GM12873 (cell line): ENCODE data around the gene SCRN3.

ENCODE experiments used
- TF ChIP-seq, protein P1 (sequence below): IDR thresholded peaks from 2 replicates; pipeline ENCODE4 v1.5.1; 2012; ENCODE audit warnings: low read depth, mild to moderate bottlenecking, moderate library complexity, low read length, control low read depth; ENCODE audit not compliant: insufficient read depth; ENCODE audit errors: missing control alignments

The SCRN3 gene, protein sequence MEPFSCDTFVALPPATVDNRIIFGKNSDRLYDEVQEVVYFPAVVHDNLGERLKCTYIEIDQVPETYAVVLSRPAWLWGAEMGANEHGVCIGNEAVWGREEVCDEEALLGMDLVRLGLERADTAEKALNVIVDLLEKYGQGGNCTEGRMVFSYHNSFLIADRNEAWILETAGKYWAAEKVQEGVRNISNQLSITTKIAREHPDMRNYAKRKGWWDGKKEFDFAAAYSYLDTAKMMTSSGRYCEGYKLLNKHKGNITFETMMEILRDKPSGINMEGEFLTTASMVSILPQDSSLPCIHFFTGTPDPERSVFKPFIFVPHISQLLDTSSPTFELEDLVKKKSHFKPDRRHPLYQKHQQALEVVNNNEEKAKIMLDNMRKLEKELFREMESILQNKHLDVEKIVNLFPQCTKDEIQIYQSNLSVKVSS

DNA sequence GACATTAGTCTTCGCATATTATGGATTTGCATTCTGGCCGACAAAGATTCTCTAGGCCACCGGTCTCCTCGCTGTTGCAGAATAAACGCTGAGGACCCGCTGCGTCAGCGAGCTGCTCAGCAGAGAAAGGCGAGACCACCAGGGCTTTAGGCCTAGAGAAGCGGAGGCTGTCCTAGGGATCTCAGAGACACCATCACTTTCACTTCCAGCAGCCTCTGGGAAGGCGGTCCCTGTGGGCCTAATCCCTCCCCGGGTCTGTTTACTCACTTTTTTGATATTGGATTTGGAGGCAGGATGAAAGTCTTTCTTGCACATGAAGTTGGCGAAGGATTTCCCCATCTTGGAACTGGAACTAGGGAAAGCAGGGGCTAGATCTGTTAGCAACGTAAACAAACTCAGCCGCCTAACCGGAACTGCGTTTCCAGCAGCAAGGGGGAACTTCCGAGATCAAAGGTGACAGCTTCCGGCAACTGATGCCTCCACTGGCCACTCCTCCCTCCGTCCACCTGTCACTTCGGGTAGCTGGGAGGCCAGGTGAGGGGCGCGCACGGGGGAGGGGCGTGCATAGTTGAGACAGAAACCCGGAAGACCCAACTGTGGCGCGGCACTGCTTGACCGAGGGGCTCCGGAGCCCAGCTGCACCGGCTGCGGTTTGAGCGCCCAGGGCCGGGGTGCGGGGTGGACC is at the start of gene SCRN3:
Gene SCRN3, plus strand, starts transcription at position 447 of the 685 bp plus-strand sequence. CDS start 2,554 bp downstream, outside the sequence.
- TF ChIP-seq, protein P1, sequence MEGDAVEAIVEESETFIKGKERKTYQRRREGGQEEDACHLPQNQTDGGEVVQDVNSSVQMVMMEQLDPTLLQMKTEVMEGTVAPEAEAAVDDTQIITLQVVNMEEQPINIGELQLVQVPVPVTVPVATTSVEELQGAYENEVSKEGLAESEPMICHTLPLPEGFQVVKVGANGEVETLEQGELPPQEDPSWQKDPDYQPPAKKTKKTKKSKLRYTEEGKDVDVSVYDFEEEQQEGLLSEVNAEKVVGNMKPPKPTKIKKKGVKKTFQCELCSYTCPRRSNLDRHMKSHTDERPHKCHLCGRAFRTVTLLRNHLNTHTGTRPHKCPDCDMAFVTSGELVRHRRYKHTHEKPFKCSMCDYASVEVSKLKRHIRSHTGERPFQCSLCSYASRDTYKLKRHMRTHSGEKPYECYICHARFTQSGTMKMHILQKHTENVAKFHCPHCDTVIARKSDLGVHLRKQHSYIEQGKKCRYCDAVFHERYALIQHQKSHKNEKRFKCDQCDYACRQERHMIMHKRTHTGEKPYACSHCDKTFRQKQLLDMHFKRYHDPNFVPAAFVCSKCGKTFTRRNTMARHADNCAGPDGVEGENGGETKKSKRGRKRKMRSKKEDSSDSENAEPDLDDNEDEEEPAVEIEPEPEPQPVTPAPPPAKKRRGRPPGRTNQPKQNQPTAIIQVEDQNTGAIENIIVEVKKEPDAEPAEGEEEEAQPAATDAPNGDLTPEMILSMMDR = peak; percentile 10

DNA sequence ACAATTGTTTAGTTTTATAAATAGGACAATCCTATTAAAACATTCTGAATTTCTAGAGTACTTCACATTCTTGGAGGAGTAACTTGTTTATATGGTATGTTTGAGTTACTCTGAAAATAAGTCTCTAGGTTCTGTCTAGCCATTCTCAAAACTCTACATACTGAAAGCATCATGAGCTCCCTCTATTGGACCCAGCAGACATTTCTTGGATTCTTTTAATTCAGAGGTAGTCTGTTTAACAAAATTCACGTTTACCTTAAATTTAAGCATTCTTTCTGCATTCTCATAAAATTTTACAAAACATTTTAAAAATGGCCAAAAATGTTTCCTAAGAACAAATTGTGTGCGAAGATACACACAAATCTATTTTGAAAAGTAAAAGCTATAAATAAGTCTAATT is 45.5 kb upstream of the SCRN3 start:
- TF ChIP-seq, protein P1 = peak; percentile 28

DNA sequence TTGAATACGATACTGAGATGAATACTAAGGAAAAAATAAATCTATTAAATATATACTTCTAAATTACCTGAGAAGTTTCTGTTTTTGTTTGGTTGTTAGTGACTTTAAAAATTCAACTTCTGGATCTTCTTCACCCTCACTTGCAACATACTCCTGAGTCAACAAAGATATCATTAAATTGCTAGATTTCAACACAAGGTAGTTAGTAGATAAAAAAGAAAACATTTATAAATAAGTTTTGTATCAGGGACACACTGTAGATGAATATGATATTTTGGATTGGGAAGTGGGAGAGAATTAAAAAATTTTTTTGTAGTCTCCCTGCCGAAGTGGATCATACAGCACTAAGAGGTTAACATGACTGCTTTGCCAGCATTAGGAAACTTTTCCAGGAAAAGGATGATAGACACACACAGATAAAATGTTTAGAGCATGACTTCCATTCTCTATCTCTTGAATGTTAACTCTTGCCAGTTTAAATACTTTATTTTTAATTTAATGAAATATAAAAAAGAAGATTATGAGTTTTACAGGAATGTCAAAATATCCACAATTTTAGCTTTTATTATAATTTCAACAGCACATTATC is 44.8 kb upstream of the SCRN3 start:
- TF ChIP-seq, protein P1 = no peak

DNA sequence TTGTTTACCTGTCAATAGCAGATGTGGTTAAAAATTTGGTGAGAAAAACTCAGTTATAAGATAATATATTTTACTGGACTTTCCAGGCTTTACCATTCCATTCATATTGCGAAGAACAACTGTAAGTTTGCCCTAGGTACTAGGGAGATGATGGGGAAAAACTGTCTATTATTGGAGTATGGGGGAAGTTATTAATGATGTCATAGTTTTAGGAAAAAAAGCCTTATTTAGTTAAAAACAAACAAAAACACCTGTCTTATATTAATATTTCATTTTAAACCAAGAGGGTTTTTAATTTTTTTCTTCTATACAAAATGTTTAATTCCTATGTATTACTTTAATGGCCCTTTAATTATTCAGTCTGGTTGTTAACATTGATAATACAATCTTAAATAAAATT is 42.5 kb upstream of the SCRN3 start:
- TF ChIP-seq, protein P1 = no peak

DNA sequence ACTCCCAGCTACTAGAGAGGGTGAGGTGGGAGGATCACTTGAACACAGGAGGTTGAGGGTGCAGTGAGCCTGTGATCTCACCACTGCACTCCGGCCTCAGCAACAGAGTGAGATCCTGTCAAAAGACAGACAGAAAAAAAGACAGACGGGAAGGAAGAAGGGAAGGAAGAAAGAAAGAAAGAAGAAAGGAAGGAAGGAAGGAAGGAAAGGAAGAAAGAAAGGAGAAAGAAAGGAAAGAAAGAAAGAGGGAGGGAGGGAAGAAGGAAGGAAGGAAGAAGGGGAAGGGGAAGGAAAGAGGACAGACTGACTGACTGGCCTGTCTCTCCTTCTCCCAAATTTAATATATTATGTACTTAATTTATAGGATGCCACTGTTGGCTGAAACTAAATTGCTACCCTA is 39.2 kb upstream of the SCRN3 start:
- TF ChIP-seq, protein P1 = no peak

DNA sequence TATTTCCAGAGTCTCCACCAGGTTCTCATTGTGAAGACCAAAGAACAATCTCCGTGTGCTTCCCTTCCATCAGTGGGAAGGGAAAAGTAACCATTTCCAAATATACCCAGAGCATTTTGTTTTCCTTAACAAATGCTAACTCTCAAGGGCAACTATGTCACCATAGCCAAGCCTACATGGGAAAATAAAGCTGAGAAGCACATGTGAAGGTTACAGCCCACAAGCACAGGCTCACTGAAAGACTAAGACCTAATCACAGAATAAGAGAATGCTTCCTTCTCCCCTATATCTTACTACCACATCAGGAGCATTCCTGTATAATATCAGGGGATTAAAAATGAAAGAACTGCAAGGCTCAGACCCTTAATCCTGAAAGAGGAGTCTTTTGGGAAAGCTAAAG is 32.6 kb upstream of the SCRN3 start:
- TF ChIP-seq, protein P1 = no peak

DNA sequence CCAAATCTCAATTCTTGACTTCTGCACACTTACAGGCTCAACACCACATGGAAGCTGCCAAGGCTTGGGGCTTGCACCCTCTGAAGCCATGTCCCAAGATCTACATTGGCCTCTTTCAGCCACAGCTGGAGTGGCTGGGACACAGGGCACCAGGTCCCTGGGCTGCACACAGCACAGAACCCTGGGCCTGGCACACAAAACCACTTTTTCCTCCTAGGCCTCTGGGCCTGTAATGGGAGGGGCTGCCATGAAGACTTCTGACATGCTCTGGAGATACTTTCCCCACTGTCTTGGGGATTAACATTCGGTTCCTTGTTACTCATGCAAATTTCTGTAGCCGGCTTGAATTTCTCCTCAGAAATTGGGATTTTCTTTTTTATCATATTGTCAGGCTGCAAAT is 30.9 kb upstream of the SCRN3 start:
- TF ChIP-seq, protein P1 = no peak
